Central memory CD4-positive, alpha-beta T cell (primary cell): ENCODE results near the gene TBC1D10A.

ENCODE experiments used
- DNase-seq: peaks from one replicate; pipeline ENCODE4 v3.0.0; 2022
- total RNA-seq, 3 experiments: gene quantifications; one replicate each; lab custom pipeline; 2026; lab: John Stamatoyannopoulos, UW

TBC1D10A gene, protein sequence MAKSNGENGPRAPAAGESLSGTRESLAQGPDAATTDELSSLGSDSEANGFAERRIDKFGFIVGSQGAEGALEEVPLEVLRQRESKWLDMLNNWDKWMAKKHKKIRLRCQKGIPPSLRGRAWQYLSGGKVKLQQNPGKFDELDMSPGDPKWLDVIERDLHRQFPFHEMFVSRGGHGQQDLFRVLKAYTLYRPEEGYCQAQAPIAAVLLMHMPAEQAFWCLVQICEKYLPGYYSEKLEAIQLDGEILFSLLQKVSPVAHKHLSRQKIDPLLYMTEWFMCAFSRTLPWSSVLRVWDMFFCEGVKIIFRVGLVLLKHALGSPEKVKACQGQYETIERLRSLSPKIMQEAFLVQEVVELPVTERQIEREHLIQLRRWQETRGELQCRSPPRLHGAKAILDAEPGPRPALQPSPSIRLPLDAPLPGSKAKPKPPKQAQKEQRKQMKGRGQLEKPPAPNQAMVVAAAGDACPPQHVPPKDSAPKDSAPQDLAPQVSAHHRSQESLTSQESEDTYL
- total RNA-seq = 11.2 to 36.8 (median 26.9) reads per million in 3 experiments

DNA sequence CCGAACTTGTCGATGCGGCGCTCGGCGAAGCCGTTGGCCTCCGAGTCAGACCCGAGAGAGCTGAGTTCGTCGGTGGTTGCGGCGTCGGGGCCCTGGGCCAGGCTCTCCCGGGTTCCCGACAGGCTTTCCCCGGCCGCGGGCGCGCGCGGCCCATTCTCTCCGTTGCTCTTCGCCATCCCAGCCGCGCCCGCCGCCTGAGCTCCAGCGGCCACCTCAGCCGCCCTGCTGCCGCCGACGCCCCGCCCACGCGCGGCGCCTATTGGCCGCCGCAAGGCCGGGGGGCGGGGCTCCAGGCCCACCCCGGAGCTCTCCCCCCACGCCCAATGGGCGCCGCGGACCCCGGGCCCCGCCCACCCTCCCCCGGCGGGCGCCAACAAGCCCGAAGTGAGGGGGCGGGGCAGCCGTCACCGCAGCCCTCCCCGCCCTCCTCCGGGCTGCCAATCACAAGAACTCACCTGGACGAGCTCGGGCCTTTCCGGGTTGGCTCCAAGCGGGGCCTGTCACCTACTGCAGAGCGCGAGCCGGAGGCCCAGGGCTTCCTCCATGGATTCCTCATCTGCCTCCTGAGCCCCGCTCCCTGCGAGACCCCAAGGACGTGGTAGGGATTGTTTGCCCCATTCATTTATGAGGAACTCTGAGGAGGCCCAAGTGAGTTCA lies at the start of gene TBC1D10A:
Gene TBC1D10A (minus strand): TSS at position 236 of the 657 bp plus-strand sequence. CDS start 60 bp downstream, at position 176.
- DNase-seq = peak; percentile 93

DNA sequence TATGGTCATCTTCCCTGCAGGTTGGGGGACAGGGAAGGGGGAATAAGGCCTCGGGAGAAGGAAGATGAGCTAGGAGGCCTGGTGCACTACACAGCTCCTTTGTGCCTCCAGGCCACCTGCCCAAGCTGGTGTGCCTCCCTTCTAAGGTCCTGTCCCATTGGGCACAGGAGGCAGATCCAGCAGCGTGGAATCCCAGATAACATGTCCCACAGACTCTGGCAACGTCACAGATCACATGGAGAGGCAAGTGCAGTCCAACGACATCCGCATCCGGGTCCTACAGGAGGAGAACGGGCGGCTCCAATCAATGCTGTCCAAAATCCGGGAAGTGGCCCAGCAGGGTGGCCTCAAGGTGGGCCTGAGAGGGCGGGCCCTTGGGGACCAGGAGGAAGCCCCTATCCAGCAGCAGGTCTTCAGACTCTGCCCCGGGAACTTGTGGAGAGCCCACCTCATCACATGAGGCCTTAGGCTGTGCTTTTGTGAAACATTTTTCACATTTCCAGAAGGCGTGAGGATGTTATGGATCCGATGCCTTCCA lies 48.6 kb upstream of the TBC1D10A start:
- DNase-seq = no peak

DNA sequence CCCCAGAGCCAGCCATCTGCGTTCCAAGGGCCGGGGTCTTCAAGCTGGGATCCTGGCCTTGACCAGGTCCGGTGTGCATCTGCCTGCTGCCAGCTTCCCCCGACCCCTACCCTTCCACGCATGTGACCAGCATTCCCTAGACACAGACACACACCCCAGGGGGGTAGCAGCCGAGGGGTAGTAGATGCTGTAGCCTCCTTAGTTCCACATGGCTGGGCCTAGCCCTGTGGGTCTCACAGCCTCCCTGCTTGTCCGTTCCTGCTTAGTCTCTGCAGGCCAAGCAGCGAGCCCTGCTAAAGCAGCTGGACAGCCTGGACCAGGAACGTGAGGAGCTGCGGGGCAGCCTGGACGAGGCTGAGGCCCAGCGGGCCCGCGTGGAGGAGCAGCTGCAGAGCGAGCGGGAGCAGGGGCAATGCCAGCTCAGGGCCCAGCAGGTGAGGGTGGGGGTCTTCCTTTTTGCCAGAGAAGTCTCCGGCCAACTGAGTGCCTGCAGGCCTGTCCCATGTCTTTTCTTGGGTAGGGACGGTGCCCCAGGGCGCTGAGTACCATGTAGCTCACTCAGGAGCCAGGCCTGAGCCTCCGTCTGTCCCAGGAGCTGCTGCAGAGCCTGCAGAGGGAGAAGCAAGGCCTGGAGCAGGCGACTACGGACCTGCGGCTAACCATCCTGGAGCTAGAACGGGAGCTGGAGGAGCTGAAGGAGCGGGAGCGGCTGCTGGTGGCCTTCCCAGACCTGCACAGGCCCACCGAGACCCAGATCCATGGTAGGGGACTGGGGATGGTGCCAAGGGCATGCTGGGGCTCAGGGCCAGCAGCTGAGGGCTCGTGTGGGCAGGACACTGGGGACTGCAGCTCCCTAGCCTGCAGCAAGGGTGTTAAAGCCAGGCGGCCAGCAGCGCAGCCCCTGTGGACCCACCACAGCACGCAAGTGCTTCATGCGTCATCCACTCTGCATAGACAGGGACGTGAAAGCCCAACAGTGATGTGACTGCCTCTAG lies 46.9 kb upstream of the TBC1D10A start:
- no peak for DNase-seq

DNA sequence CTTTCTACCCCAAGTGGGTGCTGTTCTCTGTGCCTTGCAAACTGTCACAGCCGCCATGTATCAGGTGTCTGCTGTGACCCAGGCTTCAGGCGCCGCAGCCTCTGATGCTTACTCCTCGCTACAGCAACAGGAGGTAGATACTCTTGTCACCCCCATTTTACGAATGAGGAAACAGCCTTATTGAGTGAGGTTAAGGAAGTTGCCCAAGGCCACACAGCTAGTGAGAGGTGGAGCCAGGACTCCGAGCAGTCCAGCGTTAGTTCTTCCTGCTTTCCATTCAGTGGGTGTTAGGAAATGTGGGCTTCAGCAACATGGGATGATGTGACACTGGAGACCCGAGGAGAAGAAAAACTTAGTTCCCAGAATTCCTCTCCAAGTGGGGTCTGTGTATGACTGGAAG lies 46.2 kb upstream of the TBC1D10A start:
- DNase-seq = no peak

DNA sequence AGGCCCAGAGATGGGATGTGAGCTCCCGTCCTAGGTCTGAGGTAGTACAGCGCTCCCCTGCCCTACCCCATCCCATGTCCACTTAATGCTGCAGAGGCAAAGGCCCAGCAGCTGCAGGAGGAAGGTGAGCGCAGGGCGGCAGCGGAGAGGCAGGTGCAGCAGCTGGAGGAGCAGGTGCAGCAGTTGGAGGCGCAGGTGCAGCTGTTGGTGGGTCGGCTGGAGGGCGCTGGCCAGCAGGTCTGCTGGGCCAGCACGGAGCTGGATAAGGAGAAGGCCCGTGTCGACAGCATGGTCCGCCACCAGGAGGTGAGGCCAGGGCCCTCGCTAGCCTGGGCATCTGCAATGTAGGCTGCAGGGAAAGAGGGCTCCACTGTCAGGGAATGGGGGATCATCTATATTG lies 45.2 kb upstream of the TBC1D10A start:
- DNase-seq = no peak

DNA sequence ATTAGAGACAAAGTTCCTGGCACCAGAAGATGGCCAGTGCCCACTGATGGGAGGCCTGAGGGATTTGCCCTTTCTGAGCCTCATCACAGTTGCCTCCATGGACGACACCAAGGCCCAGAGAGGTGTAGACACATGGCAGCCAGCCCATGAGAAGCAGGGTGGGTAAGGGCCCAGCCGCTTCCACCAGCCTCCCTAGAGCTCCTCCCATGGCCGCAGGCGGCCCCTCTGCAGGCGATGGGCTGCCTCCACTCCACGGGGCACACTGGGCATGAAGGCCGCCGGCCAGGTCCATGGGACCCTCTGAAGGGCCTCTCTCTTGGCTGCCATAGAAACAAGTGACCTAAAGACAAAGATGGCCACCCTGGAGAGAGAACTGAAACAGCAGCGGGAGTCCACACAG lies 44.6 kb upstream of the TBC1D10A start:
- no peak for DNase-seq

DNA sequence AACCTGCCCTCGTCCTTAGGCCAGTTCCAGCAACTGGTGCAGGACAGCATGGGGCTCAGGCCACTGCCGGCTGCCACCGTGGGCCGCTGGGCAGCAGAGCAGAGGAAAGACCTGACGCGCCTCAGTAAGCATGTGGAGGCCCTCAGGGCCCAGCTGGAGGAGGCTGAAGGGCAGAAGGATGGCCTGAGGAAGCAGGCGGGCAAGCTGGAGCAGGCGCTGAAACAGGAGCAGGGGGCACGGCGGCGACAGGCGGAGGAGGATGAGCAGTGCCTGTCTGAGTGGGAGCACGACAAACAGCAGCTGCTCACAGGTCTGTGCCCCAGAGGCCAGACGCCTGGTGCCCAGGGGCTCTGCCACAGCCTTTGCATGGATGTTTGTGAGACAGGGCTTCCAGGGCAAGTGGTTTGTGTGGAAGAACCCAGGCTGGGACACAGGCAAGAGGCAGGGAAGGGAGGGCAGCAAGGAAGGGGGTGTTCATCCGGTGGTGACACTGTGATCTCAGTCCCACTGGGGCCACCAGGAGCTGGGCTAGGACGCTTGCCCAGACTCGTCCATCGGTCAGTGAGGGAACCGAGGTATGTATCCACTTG lies 44.0 kb upstream of the TBC1D10A start:
- no peak for DNase-seq

DNA sequence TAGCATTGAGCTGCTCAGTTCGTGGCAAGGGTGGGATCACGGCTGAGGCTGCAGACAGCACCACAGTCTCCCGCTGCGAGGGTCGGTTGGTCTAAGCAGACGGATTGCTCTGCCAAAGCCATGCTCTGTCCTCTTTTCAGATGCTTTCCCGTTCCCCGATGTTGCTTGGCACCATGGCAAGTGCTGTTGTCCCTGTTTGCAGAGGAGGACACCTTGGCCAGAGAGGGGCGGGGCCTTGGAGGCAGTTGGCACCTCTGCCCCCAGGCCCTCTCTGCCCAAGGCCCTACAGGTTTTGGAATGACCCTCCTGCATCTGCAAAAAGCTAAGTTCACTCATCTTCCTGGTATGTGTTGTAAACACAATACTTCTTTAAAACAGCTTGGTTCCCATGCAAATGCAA lies 41.7 kb upstream of the TBC1D10A start:
- no peak for DNase-seq

DNA sequence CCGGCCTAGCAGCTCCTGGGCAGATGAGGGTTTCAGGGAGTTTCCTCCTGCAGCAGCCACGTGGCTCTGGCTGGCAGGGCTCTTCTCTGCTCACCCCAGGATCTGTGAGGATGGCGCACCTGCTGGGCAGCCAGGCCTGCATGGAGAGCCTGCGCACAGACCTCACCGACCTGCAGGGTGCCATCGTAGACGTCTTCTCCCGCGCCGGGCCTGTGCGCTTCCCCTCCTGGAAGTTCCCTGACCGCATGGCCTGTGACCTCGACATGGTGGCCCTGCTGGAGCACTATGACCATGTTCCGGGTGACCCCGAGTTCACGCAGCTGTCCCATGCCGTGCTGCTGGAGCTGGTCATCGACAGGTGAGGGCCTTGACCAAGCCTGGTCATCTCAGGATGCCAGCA lies 39.1 kb upstream of the TBC1D10A start:
- no peak for DNase-seq

DNA sequence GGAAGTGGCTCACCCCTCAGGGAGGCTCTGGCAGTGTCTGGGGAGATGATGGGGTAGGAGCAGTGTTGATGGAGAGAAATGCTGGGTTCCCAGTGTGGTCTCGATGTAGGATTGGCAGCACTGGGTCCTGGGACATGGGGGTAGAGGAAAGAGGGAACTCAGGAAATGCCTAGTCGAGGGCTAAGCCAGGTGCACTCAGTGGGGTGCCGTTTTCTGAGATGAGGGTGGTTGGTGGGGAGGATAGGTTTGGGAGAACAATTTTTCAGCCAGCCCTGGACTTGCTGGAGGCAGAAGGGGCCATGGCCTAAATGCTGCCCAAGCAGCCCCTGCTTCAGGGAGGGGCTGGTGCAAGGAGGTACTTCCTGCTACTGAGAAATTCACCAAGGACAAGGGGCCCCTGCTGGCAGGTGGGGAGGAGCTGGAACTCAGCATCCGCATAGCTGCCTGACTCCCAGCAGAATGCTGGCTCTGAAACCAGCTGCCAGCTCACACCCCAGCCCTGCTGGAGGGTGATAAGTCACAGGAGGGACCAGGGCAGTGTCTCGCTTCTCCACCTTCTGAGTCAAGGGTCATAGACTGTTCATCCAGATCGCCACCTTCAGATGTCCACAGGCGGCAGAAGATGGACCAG lies 36.0 kb upstream of the TBC1D10A start:
- no peak for DNase-seq

DNA sequence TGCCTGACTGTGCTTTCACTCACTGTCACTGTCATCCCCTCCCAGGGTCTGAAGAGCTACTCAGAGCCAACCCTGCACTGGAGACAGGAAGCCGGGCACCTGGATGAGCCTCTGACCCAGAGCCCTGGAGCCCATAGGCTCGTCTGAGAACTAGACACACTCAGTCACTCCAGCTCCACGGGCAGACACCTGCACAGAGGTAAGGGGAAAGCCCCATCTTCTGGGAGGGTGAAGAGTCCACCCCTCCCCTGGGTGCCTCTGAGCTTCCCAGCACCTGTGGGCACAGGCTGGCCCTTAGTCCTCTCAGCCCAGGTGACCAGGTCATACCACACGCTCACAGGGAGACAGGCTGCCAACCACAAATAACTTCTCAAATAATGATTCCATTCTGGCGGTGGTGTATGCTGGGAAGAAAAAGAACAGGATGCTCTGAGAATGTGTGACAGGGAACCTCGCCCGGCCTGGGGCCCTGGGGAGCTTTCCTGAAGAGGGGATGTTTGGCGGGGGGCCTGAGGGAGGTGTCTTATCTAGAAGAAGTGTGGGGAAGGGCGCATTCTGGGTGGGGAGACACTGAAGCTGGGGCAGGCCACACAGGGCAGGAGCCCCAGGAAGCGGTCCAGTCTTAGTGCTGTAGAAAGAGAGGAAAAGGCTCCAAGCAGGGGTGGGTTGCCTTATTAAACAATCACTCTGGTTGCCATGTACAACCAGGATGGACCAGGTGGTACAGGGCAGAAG lies 35.3 kb upstream of the TBC1D10A start:
- no peak for DNase-seq

DNA sequence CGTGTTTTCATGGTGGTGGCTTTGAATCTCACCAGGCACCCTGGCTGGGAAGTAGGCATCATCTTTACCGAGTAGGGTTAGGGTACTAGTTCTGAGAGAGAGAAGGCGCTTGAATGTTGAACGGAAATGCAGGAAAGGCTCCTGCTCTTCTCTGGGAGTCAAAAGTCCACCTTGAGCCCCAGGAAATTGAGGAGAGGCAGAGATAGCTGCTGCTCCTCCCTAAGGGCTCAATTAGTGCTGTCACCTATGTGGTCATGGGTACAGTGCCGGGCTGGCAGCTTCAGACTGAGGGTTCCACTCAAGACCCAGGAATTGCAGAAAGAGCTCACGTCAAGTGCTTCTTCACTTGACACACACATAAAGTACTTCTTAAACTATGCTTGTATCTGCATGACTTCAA lies 31.8 kb upstream of the TBC1D10A start:
- no peak for DNase-seq

DNA sequence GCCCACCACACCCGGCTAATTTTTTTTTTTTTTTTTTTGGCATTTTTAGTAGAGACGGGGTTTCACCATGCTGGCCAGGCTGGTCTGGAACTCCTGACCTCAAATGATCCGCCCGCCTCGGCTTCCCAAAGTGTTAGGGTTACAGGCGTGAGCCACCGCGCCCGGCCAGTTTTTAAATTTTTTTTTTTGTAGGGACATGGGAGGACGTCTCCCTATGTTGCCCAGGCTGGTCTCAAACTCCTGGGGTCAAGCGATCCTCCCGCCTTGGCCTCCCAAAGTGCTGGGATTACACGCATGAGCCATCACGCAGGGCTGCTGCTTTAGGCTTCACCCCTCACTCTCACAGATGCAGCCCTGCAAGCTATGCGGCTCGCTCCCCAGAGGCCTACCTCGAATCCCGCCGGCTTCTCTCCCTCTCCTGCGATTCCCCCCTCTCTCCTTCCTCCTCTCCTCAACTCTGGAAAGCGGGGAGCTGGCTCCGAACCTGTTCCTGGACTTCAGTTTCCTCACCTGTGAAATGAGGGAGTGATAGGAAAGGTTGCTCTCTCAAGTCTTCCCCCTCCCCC lies 31.0 kb upstream of the TBC1D10A start:
- no peak for DNase-seq

DNA sequence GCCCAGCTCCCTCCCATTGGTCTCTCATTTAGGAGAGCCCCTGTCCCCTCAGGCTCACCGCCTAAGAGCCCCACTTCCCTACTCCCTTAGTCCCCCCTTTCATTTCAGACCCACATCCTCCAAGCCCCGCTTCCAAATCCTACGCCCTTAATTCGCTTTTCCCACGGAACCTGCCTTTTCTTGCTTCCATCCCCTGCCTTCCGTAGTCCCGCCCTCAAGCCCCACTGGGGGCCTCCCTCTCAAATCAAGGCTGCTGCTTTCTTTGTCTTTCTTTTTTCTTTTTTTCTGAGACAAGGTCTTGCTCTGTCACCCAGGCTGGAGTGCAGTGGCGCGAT lies 30.5 kb upstream of the TBC1D10A start:
- no peak for DNase-seq

DNA sequence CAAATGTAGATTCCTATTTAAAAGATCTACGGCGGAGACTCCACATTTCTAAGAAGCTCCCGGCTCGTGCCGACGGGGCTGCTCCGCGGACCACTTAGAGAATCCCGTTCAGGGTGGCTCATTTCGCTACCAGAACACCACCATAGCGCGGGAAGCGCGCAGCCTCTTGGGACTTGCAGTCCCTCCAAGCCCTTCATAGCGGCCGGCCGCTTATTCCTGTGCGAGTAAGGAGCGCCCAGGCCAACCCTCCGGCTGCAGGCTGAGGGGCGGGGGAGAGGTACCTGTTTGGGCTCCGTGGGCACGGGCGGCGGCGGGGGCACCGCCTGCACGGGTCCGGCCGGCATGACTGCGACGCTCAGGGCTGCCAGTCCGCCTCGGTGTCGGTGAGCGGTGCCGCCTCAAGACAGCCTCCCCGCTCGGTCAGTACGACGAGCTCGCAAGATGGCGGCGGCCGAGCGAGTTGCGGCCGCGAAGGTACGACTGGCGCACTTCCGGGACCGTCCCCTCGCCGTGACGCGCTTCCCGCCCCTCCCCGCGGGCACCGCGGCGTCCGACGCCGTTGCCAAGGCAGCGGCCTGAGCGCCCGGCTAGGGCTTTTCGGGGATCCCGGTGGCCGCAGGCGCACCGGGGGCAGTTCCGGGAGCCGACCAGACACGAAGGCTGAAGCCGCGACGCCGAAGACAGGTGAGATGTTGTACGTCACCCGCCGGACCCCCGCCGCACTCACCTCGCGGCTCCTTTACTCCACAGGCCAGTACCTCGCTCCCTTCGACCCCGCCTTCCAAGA lies 29.9 kb upstream of the TBC1D10A start, which contains the start of the genes CCDC157 and SF3A1:
Gene CCDC157 (plus strand): TSS at position 559 of the 787 bp plus-strand sequence. CDS start 8,994 bp downstream, outside the sequence.
Gene SF3A1 (minus strand): TSS at position 446 of the 787 bp plus-strand sequence. CDS start 102 bp downstream, at position 344.
- DNase-seq = peak; percentile 87

DNA sequence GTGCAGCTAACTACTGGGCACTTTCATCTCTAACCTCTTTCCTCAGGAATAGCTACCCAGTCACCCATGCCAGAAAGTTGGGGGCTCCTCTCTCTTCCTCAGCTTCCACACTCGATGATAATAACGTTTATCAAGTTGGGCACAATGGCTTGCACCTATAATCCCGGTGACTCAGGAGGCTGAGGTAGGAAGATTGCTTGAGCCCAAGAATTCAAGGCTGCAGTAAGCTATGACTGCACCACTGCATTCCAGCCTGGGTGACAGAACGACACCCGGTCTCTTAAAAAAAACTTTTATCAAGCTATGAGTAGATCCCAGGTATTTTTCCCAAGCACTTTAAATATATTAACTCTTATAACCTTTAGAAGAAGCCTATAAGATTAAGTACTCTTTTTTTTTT lies 27.9 kb upstream of the TBC1D10A start:
- no peak for DNase-seq

DNA sequence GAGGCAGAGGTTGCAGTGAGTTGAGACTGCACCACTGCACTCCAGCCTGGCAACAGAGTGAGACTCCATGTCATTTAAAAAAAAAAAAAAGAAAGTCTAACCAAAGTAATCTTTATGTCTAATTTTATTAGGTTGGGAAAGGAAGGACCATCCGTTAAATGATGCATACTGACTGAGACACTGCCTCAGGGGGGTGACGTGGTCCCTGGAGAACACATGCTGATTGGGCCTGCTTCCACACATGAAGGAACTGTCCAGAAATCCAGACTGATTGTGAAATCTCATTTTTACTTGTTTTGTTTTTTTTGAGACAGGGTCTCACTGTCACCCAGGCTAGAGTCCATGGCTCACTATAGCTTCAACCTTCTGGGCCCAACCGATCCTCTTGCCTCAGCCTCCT lies 24.5 kb upstream of the TBC1D10A start:
- no peak for DNase-seq

DNA sequence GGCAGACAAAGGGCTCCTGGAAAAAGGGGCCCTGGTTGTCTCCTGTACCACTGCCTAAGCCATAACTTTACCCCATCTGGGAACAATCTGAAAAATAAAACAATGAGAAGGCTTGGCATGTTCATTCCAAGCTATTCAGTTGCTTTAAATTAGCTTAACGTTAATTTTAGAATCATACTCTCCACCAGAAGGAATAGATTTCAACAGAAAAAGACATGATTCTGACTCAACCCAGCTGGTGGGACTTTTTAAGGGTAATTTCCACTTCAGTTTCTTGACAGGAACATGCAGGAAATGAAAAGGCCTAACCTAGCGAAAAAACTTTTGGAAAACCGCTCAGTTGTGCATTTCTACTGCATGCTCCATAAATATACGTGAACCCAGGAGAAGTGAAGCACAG lies 22.1 kb upstream of the TBC1D10A start:
- DNase-seq = no peak

DNA sequence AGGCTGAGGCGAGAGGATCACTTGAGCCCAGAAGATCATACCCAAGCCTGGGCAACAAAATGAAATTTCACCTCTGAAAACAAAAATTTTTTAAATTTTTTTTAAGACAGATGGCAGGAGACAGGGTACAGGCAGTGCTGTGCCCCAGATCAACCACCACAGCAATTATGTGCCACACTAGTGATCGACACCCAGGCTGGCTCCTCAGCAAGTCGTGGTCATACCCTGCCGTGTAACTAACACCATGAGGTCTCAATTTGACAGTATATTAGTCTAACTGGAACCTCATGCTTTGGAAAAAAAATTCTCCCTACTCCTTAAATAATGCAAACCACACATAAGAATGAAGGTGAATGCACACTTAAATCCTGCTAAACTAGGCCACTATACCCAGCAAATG lies 21.7 kb upstream of the TBC1D10A start:
- no peak for DNase-seq
